WTC11 (cell line): ENCODE data around the gene ZBP1. TPM values are rescaled to one million over a fixed set of nuclear protein-coding genes. Genes with fewer than 3 reads are reported as not detected.

Experiments used
- ATAC-seq: fragments of 200-7000 bp; cut with Tn5 transposase; 2 replicates; pipeline ENCODE4 v1.10.0; 2021; ENCODE audit warnings: mild to moderate bottlenecking, moderate library complexity
- CTCF ChIA-PET: fragments of 300-600 bp; sonication (Branson Sonifier 250); formaldehyde crosslinking; loops from one replicate; lab custom pipeline; 2021; ENCODE audit warnings: antibody characterized with exemption; lab: Charles Lee
- POLR2A ChIA-PET: fragments of 350-600 bp; sonication (Branson Sonifier 250); formaldehyde crosslinking; loops from one replicate; lab custom pipeline; 2021; ENCODE audit warnings: antibody characterized with exemption; lab: Charles Lee
- DNase-seq: peaks from one replicate; pipeline ENCODE4 v3.0.0; 2021; ENCODE audit warnings: low spot score
- H3K27ac Mint-ChIP-seq: 2 replicates; pipeline ENCODE4 v1.8.0; 2021; ENCODE audit warnings: mixed read lengths
- H3K27me3 Mint-ChIP-seq: 2 replicates; pipeline ENCODE4 v1.8.0; 2021; ENCODE audit warnings: low read depth, mild to moderate bottlenecking, moderate library complexity, mixed read lengths
- H3K36me3 Mint-ChIP-seq: 2 replicates; pipeline ENCODE4 v1.8.0; 2021; ENCODE audit warnings: mixed read lengths
- H3K4me1 Mint-ChIP-seq: 2 replicates; pipeline ENCODE4 v1.8.0; 2022; ENCODE audit warnings: mixed read lengths
- H3K4me3 Mint-ChIP-seq: 2 replicates; pipeline ENCODE4 v1.8.0; 2021; ENCODE audit warnings: mild to moderate bottlenecking, moderate library complexity, mixed read lengths
- H3K9me3 Mint-ChIP-seq: 2 replicates; pipeline ENCODE4 v1.8.0; 2021; ENCODE audit warnings: mixed read lengths
- ELF4 ChIP-seq: sonication (generic); formaldehyde crosslinking; IDR thresholded peaks from 2 replicates; pipeline ENCODE4 v1.8.1; 2022; ENCODE audit warnings: low read depth, mild to moderate bottlenecking, moderate library complexity, missing genetic modification reagents
- IRF2 ChIP-seq: sonication (generic); formaldehyde crosslinking; IDR thresholded peaks from 2 replicates; pipeline ENCODE4 v1.8.0; 2022; ENCODE audit warnings: low read depth, missing genetic modification reagents, borderline replicate concordance
- NR1H2 ChIP-seq: sonication (generic); formaldehyde crosslinking; IDR thresholded peaks from 2 replicates; pipeline ENCODE4 v1.9.0; 2021; ENCODE audit warnings: mild to moderate bottlenecking, moderate library complexity, missing genetic modification reagents
- PRRX2 ChIP-seq: fragments of 250-450 bp; sonication (Bioruptor Pico); IDR thresholded peaks from 2 replicates; pipeline ENCODE4 v1.8.0; 2021; ENCODE audit warnings: mild to moderate bottlenecking
- SMAD3 ChIP-seq: sonication (generic); formaldehyde crosslinking; IDR thresholded peaks from 2 replicates; pipeline ENCODE4 v1.8.0; 2022; ENCODE audit warnings: missing genetic modification reagents, mild to moderate bottlenecking, borderline replicate concordance
- TEAD1 ChIP-seq: sonication (generic); formaldehyde crosslinking; IDR thresholded peaks from 2 replicates; pipeline ENCODE4 v1.8.0; 2022; ENCODE audit warnings: mild to moderate bottlenecking, missing genetic modification reagents
- total RNA-seq: library from RNA; stranded (reverse); gene quantifications from 3 replicates; pipeline ENCODE4 v1.2.3, GENCODE V29; 2021
- TF ChIP-seq, protein P1 (sequence below): fragments of 200-600 bp; IDR thresholded peaks from 2 replicates; pipeline ENCODE4 v1.8.0; 2022; ENCODE audit warnings: antibody characterized with exemption
- TF ChIP-seq, protein P2 (sequence below): sonication (generic); formaldehyde crosslinking; conservative IDR thresholded peaks from 2 replicates; pipeline ENCODE4 v1.8.1; 2023; ENCODE audit warnings: mild to moderate bottlenecking, low read depth, missing genetic modification reagents, moderate library complexity
- TF ChIP-seq, protein P3 (sequence below): fragments of 250-450 bp; sonication (Bioruptor Pico); IDR thresholded peaks from 2 replicates; pipeline ENCODE4 v1.9.0; 2021; ENCODE audit warnings: mild to moderate bottlenecking
- TF ChIP-seq, protein P4 (sequence below): sonication (generic); formaldehyde crosslinking; IDR thresholded peaks from 2 replicates; pipeline ENCODE4 v1.8.0; 2022; ENCODE audit warnings: mild to moderate bottlenecking, missing genetic modification reagents
- TF ChIP-seq, protein P5 (sequence below): fragments of 250-450 bp; sonication (Bioruptor Pico); conservative IDR thresholded peaks from 2 replicates; pipeline ENCODE4 v1.9.0; 2021; ENCODE audit warnings: mild to moderate bottlenecking
- TF ChIP-seq, protein P6 (sequence below): sonication (generic); formaldehyde crosslinking; IDR thresholded peaks from 2 replicates; pipeline ENCODE4 v1.8.1; 2023; ENCODE audit warnings: mild to moderate bottlenecking, missing genetic modification reagents, moderate library complexity

Gene ZBP1
- total RNA-seq, 1 experiment from 2014 or later, result not detected

DNA sequence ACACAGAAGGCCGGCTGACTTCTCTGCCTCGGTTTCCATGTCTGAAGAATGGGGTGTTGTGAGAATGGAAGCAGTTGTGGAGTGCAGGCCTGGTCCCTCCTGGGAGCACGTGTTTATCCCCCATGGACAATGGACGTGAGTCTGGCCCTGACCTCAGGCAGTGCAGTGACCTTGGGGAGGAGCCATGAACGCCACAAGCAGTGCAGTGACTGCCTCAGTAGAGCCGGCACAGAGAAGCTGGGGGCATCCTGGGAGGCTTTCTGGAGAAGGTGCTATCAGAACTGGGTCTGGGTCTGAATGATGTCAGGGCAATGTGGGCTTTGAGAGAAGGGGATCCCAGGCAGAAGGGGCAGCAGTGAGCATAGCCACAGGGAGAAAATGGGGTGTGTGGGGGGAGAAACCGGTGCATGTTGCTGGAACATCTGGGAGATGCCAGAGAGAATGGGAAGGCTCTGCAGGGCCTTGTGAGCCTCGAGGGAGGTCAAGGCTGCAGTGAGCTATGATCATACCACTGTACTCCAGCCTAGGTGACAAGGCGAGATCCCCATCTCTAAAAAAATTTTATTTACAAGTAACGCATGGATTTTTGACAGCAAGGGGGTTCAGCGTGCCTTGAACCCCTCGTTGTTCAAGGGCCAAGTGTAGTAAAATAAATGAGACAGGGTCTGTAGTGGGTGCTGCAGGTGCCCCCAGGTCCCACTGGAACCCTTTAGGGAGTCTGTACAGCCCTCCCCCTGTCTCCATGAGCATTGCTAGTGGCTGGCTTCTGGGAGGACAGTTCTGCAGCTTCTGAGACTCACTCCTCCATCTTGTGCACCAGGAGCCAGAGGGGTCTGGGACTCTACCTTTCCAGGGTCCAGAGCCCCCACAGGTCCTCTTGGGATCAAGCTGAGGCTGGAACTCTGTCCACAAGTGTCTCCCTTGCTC, 27.0 kb upstream of the ZBP1 start:
- no peak overlapping the region for H3K27ac Mint-ChIP-seq
- TF ChIP-seq, protein P1, sequence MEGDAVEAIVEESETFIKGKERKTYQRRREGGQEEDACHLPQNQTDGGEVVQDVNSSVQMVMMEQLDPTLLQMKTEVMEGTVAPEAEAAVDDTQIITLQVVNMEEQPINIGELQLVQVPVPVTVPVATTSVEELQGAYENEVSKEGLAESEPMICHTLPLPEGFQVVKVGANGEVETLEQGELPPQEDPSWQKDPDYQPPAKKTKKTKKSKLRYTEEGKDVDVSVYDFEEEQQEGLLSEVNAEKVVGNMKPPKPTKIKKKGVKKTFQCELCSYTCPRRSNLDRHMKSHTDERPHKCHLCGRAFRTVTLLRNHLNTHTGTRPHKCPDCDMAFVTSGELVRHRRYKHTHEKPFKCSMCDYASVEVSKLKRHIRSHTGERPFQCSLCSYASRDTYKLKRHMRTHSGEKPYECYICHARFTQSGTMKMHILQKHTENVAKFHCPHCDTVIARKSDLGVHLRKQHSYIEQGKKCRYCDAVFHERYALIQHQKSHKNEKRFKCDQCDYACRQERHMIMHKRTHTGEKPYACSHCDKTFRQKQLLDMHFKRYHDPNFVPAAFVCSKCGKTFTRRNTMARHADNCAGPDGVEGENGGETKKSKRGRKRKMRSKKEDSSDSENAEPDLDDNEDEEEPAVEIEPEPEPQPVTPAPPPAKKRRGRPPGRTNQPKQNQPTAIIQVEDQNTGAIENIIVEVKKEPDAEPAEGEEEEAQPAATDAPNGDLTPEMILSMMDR, result no peak
- TF ChIP-seq, protein P2, sequence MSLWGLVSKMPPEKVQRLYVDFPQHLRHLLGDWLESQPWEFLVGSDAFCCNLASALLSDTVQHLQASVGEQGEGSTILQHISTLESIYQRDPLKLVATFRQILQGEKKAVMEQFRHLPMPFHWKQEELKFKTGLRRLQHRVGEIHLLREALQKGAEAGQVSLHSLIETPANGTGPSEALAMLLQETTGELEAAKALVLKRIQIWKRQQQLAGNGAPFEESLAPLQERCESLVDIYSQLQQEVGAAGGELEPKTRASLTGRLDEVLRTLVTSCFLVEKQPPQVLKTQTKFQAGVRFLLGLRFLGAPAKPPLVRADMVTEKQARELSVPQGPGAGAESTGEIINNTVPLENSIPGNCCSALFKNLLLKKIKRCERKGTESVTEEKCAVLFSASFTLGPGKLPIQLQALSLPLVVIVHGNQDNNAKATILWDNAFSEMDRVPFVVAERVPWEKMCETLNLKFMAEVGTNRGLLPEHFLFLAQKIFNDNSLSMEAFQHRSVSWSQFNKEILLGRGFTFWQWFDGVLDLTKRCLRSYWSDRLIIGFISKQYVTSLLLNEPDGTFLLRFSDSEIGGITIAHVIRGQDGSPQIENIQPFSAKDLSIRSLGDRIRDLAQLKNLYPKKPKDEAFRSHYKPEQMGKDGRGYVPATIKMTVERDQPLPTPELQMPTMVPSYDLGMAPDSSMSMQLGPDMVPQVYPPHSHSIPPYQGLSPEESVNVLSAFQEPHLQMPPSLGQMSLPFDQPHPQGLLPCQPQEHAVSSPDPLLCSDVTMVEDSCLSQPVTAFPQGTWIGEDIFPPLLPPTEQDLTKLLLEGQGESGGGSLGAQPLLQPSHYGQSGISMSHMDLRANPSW (CRISPR knock-in tag), result no peak
- TF ChIP-seq ELF4 (CRISPR knock-in tag) (no peak), PRRX2 (CRISPR knock-in tag) (no peak)
- TF ChIP-seq, protein P3, sequence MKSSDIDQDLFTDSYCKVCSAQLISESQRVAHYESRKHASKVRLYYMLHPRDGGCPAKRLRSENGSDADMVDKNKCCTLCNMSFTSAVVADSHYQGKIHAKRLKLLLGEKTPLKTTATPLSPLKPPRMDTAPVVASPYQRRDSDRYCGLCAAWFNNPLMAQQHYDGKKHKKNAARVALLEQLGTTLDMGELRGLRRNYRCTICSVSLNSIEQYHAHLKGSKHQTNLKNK (CRISPR knock-in tag), result no peak
- TF ChIP-seq, protein P4, sequence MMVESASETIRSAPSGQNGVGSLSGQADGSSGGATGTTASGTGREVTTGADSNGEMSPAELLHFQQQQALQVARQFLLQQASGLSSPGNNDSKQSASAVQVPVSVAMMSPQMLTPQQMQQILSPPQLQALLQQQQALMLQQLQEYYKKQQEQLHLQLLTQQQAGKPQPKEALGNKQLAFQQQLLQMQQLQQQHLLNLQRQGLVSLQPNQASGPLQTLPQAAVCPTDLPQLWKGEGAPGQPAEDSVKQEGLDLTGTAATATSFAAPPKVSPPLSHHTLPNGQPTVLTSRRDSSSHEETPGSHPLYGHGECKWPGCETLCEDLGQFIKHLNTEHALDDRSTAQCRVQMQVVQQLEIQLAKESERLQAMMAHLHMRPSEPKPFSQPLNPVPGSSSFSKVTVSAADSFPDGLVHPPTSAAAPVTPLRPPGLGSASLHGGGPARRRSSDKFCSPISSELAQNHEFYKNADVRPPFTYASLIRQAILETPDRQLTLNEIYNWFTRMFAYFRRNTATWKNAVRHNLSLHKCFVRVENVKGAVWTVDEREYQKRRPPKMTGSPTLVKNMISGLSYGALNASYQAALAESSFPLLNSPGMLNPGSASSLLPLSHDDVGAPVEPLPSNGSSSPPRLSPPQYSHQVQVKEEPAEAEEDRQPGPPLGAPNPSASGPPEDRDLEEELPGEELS (CRISPR knock-in tag), result no peak
- TF ChIP-seq, all 79 proteins: peak for 0
- DNase-seq (no peak), ATAC-seq (no peak; the same call in 1 of the 2 replicates)
- POLR2A ChIA-PET, result no interaction called here
- H3K4me1 Mint-ChIP-seq, result peaks cover 11% of the 10 kb centered on the region
- peaks cover 43% of the 10 kb centered on the region for H3K9me3 Mint-ChIP-seq
- peaks cover 6% of the 10 kb centered on the region for H3K27me3 Mint-ChIP-seq
- H3K36me3 Mint-ChIP-seq, result peaks cover 36% of the 10 kb centered on the region
- no peak overlapping the region for H3K4me3 Mint-ChIP-seq
- CTCF ChIA-PET, result no interaction called here

DNA sequence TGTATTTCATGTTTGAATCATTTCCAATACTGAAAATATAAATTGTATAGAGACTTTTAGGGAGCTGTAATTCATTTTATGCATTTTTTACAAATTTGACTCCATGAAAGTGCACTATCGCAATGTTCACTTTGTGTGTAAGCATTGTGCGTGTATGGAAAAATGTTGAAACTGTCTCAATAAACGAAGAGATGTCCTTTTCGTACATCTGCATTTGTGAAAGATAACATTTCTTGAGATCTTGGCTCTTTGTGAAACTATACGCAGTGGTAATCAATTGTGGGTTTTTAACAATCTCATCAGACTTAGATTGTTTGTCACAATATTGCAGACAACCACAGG, 18.6 kb upstream of the ZBP1 start:
- ATAC-seq, result no peak
- Mint-ChIP-seq H3K4me3 (no peak overlapping the region), H3K36me3 (peaks cover 2% of the 10 kb centered on the region), H3K9me3 (peaks cover 36% of the 10 kb centered on the region), H3K27ac (no peak overlapping the region), H3K27me3 (peaks cover 5% of the 10 kb centered on the region)
- no peak for DNase-seq
- CTCF ChIA-PET, result no interaction called here
- POLR2A ChIA-PET, result interaction anchor here (0.6 kb wide), 1 partner anchor 460 kb away, joined by 3 read pairs; no protein-coding TSS in a partner anchor
- TF ChIP-seq IRF2 (CRISPR knock-in tag) (no peak), NR1H2 (CRISPR knock-in tag) (no peak)
- TF ChIP-seq, all 79 proteins: peak for 0
- no peaks in the 10 kb centered on the region for H3K4me1 Mint-ChIP-seq

DNA sequence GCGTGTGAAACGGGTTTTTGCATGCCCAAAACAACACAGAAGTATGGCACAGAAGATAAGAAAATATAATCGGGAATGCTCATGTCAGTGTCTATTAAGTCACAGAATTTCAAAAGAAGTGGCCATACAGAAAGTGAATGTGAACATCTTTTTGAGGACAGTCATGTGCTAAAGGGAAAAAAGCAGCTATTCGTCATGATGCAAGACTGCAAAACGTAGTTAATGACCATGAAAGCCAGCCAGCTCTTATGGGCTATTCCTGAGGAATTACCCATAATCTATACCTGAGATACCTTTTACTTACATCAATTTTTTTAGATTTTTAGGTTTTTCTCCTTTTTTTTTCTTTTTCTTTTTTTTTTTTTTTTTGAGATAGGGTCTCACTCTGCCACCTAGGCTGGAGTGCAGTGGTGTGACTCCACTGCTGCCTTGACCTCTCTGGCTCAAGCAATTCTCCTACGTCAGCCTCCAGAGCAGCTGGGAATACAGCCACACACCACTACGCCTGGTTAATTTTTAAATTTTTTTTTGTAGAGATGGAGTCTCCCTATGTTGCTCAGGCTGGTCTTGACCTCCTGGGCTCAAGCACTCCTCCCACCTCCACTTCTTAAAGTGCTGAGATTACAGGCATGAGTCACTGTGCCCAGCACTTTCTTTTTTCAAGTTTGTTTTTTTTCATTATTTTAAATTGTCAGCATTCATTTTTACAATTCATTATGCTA, 18.1 kb upstream of the ZBP1 start:
- no peak for ATAC-seq

More for the DNA sequence above, 18.1 kb upstream of the ZBP1 start:
- peaks cover 5% of the 10 kb centered on the region for H3K27me3 Mint-ChIP-seq
- peaks cover 30% of the 10 kb centered on the region for H3K9me3 Mint-ChIP-seq
- H3K4me3 Mint-ChIP-seq, result no peak overlapping the region
- TF ChIP-seq, protein P5, sequence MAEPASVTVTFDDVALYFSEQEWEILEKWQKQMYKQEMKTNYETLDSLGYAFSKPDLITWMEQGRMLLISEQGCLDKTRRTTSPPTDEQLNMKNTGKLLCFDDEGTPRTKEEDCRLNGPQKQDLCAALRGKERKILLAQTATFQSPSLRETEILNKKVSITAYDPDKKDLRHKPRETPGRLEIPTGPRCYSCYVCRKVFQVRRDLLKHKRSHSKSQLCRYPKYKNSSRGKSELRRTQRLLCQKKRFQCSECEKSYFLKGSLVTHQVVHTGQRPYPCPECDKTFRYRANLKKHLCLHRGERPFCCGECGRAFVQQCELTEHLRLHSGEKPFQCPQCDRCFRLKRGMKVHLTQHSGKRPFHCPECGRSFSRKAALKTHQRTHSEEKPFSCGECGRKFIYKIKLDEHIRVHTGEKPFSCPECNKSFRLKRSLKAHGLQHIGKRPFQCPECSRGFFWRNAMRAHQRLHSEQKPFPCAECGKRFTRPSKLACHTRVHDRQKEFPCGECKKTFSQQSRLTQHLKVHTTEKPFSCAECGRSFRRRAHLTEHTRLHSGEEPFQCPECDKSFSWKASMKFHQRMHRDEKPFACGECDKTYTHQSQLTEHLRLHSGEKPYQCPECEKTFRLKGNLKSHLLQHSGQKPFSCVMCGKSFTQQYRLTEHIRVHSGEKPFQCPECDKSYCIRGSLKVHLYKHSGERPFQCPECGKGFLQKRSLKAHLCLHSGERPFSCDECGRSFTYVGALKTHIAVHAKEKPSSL (CRISPR knock-in tag), result no peak
- TF ChIP-seq SMAD3 (CRISPR knock-in tag), result no peak
- TF ChIP-seq, protein P1, result no peak
- no peak for TF ChIP-seq TEAD1 (CRISPR knock-in tag)
- TF ChIP-seq, protein P6, sequence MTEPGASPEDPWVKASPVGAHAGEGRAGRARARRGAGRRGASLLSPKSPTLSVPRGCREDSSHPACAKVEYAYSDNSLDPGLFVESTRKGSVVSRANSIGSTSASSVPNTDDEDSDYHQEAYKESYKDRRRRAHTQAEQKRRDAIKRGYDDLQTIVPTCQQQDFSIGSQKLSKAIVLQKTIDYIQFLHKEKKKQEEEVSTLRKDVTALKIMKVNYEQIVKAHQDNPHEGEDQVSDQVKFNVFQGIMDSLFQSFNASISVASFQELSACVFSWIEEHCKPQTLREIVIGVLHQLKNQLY, result no peak
- TF ChIP-seq, all 79 proteins: peak for 0
- H3K4me1 Mint-ChIP-seq, result no peaks in the 10 kb centered on the region
- no peaks in the 10 kb centered on the region for H3K36me3 Mint-ChIP-seq
- DNase-seq, result no peak
- POLR2A ChIA-PET, result interaction anchor here (0.6 to 0.7 kb wide), 2 partner anchors 24 to 459 kb away, joined by 3 to 5 read pairs; no protein-coding TSS in a partner anchor
- no peak overlapping the region for H3K27ac Mint-ChIP-seq
- CTCF ChIA-PET, result interaction anchor here (0.7 kb wide), 1 partner anchor 111 kb away, joined by 3 read pairs; no protein-coding TSS in a partner anchor
